SK-N-SH (cell line): ENCODE results near the gene MLLT6. TPM values are rescaled to one million over a fixed set of nuclear protein-coding genes. Genes with fewer than 3 reads are reported as not detected.

Experiments used
- CTCF ChIA-PET: fragments of 300-600, 350-600 bp; formaldehyde crosslinking; extraction: SDS; loops from one replicate; lab custom pipeline; 2021; lab: Yijun Ruan, JAX
- POLR2A ChIA-PET: fragments of 350-600 bp; sonication (Branson Sonifier 250); formaldehyde crosslinking; extraction: SDS; loops from one replicate; lab custom pipeline; 2020; ENCODE audit warnings: antibody characterized with exemption, inconsistent platforms; lab: Yijun Ruan, JAX
- DNase-seq: peaks from one replicate; pipeline ENCODE4 v3.0.0; 2012
- H2AFZ ChIP-seq: fragments of 200-600 bp; sonication (generic); 2 replicates; pipeline ENCODE4 v1.8.1; 2016; ENCODE audit warnings: antibody characterized with exemption, mild to moderate bottlenecking, low read depth
- H3F3A ChIP-seq: fragments of 200-600 bp; sonication (generic); replicated peaks from 2 replicates; pipeline ENCODE3; 2016; ENCODE audit warnings: antibody characterized with exemption, mild to moderate bottlenecking; ENCODE audit not compliant: insufficient read depth
- H3K27ac ChIP-seq, 2 experiments: fragments of 200-500 bp in 1 of 2; fragments of 200-600 bp in 1 of 2; sonication (Bioruptor generic) in 1 of 2; sonication (generic), shearing (Covaris generic) in 1 of 2; 2 replicates each; pipeline versions ENCODE4 v1.5.1 to v1.6.1; 2014 to 2016; ENCODE audit warnings: low read depth in 2 of 2, inconsistent platforms in 1 of 2, low read length in 1 of 2, mild to moderate bottlenecking in 1 of 2, mixed read lengths in 1 of 2
- H3K27me3 ChIP-seq: fragments of 200-600 bp; sonication (generic), shearing (Covaris generic); 2 replicates; pipeline ENCODE4 v1.6.1; 2016; ENCODE audit warnings: mixed run types; ENCODE audit not compliant: insufficient read depth
- H3K36me3 ChIP-seq, 2 experiments: fragments of 200-500 bp in 1 of 2; fragments of 200-600 bp in 1 of 2; sonication (Bioruptor generic) in 1 of 2; sonication (generic) in 1 of 2; replicated peaks in 1 of 2; 2 replicates each; pipeline versions ENCODE3 to v1.5.1; 2014 to 2016; ENCODE audit warnings: low read length in 1 of 2, mild to moderate bottlenecking in 1 of 2; ENCODE audit not compliant: insufficient read depth in 2 of 2, control insufficient read depth in 1 of 2
- H3K4me1 ChIP-seq, 2 experiments: fragments of 200-500 bp in 1 of 2; fragments of 200-600 bp in 1 of 2; sonication (Bioruptor generic) in 1 of 2; sonication (generic), shearing (Covaris generic) in 1 of 2; 2 replicates each; pipeline versions ENCODE4 v1.5.1 to v1.6.1; 2014 to 2016; ENCODE audit warnings: low read depth in 1 of 2, low read length in 1 of 2, mixed run types in 1 of 2; ENCODE audit not compliant: insufficient read depth in 2 of 2, control insufficient read depth in 1 of 2
- H3K4me2 ChIP-seq: fragments of 200-600 bp; sonication (generic), shearing (Covaris generic); 2 replicates; pipeline ENCODE4 v1.6.1; 2017; ENCODE audit warnings: mixed run types
- H3K4me3 ChIP-seq, 2 experiments: fragments of 200-500 bp in 1 of 2; fragments of 200-600 bp in 1 of 2; sonication (Bioruptor generic) in 1 of 2; sonication (generic), shearing (Covaris generic) in 1 of 2; 2 replicates each; pipeline versions ENCODE4 v1.5.1 to v1.8.1; 2014 to 2016; ENCODE audit warnings: low read depth in 2 of 2, inconsistent platforms in 1 of 2, low read length in 1 of 2, mild to moderate bottlenecking in 1 of 2, mixed read lengths in 1 of 2, moderate library complexity in 1 of 2
- H3K79me2 ChIP-seq: fragments of 200-600 bp; sonication (generic); 2 replicates; pipeline ENCODE4 v1.8.1; 2017; ENCODE audit warnings: mild to moderate bottlenecking; ENCODE audit not compliant: insufficient read depth
- H3K9ac ChIP-seq: fragments of 200-600 bp; sonication (generic); 2 replicates; pipeline ENCODE4 v1.6.1; 2017; ENCODE audit warnings: mixed run types
- H3K9me2 ChIP-seq: fragments of 200-600 bp; sonication (generic); 2 replicates; pipeline ENCODE4 v1.6.1; 2017; ENCODE audit warnings: mixed run types
- H3K9me3 ChIP-seq: fragments of 200-600 bp; sonication (generic); 2 replicates; pipeline ENCODE4 v1.6.1; 2017; ENCODE audit warnings: mixed run types, mild to moderate bottlenecking, moderate library complexity
- H4K20me1 ChIP-seq: fragments of 200-600 bp; sonication (generic); 2 replicates; pipeline ENCODE4 v1.6.1; 2017; ENCODE audit warnings: mild to moderate bottlenecking, mixed run types; ENCODE audit not compliant: insufficient read depth
- CHD2 ChIP-seq: fragments of 150-350 bp; IDR thresholded peaks from 2 replicates; pipeline ENCODE4 v1.6.1; 2018; ENCODE audit warnings: low read length; ENCODE audit not compliant: partially characterized antibody
- ELF1 ChIP-seq: IDR thresholded peaks from 2 replicates; pipeline ENCODE4 v1.4.0; 2012
- EP300 ChIP-seq, 2 experiments: IDR thresholded peaks; 2 replicates each; pipeline versions ENCODE4 v1.4.0 to v1.6.1; 2012; ENCODE audit warnings: borderline replicate concordance in 1 of 2, low read depth in 1 of 2, low read length in 1 of 2
- EZH2phosphoT487 ChIP-seq: fragments of 200-600 bp; sonication (generic); IDR thresholded peaks from 2 replicates; pipeline ENCODE4 v1.6.1; 2017; ENCODE audit warnings: low read depth, mixed run types, mild to moderate bottlenecking, antibody characterized with exemption, moderate library complexity, borderline replicate concordance
- FOXM1 ChIP-seq: IDR thresholded peaks from 2 replicates; pipeline ENCODE4 v1.4.0; 2012; ENCODE audit warnings: low read depth, mild to moderate bottlenecking
- IRF3 ChIP-seq: fragments of 150-350 bp; IDR thresholded peaks from 2 replicates; pipeline ENCODE4 v1.6.1; 2016; ENCODE audit warnings: mild to moderate bottlenecking, low read depth, low read length
- MAX ChIP-seq: IDR thresholded peaks from 2 replicates; pipeline ENCODE4 v1.4.0; 2012; ENCODE audit warnings: low read depth
- MXI1 ChIP-seq: IDR thresholded peaks from 2 replicates; pipeline ENCODE4 v1.6.1; 2012; ENCODE audit warnings: mild to moderate bottlenecking, low read depth, low read length, improper control_type of control experiment
- NRF1 ChIP-seq: IDR thresholded peaks from 2 replicates; pipeline ENCODE4 v1.6.1; 2012; ENCODE audit warnings: low read depth, mild to moderate bottlenecking, low read length
- POLR2AphosphoS5 ChIP-seq: IDR thresholded peaks from 2 replicates; pipeline ENCODE4 v1.6.1; 2012; ENCODE audit warnings: low read depth, low read length
- RAD21 ChIP-seq: IDR thresholded peaks from 2 replicates; pipeline ENCODE4 v1.6.1; 2012; ENCODE audit warnings: mild to moderate bottlenecking, low read length
- SMC3 ChIP-seq: IDR thresholded peaks from 2 replicates; pipeline ENCODE4 v1.6.1; 2012; ENCODE audit warnings: low read depth, low read length, improper control_type of control experiment
- USF1 ChIP-seq: IDR thresholded peaks from 2 replicates; pipeline ENCODE4 v1.4.0; 2012; ENCODE audit warnings: low read depth, borderline replicate concordance
- USF2 ChIP-seq: fragments of 150-350 bp; IDR thresholded peaks from 2 replicates; pipeline ENCODE4 v1.6.1; 2017; ENCODE audit warnings: antibody characterized with exemption, low read length, low read depth, borderline replicate concordance
- WGBS: methylation state at CpG from one replicate; pipeline ENCODE4 v1.1.6; 2017; ENCODE audit warnings: low lambda C conversion rate; 5-methylcytosine and 5-hydroxymethylcytosine counted together
- polyA plus RNA-seq, 3 experiments: library from polyadenylated mRNA; depleted of rRNA; stranded (reverse); fragments of >200 nt; gene quantifications; 2 replicates each; pipeline ENCODE4 v1.2.3, GENCODE V29; 2012

MLLT6 gene
- polyA plus RNA-seq, 1 of the 3 experiments (the other 2 are of a cell fraction): 41.5 TPM

DNA sequence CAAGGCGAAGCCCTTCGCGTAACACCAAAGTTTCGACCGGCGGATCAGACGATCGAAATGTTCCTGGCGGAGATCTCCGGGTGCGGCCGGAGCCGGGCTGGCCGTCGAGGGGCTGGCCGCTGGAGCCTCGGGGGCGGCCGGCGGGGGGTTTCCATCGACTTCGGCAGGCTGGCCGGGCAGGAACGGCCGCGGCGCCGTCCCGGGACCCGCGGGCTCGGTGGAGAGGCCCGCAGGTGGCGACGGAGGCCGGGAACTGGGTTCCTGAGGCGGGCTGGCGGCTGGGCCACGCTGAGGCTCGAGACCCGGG lies 31.4 kb upstream of the MLLT6 start:
- CTCF ChIA-PET: interaction anchor here (0.7 to 6.7 kb wide), 14 partner anchors 10 to 181 kb away, joined by 3 to 93 read pairs (median 3); partner anchors contain the start of gene CISD3
- peak overlapping the region; percentile 76; the same call in 1 of the 2 replicates for H3K9ac ChIP-seq
- WGBS: 40% methylated on average over 26 of the region's 41 CpGs
- H2AFZ ChIP-seq: peak overlapping the region; percentile 78; the same call in 1 of the 2 replicates
- H4K20me1 ChIP-seq: no peaks in the 10 kb centered on the region
- H3K9me3 ChIP-seq: no peaks in the 10 kb centered on the region
- no peaks in the 10 kb centered on the region for H3K27me3 ChIP-seq
- TF ChIP-seq FOXM1 (no peak), RAD21 (peak; percentile 13; the same call in 1 of the 2 replicates)
- peak overlapping the region; percentile 71 to 77 for H3K4me3 ChIP-seq
- no peaks in the 10 kb centered on the region for H3K36me3 ChIP-seq
- no peak overlapping the region for H3K27ac ChIP-seq
- POLR2A ChIA-PET: interaction anchor here (1.2 kb wide), 1 partner anchor 51 kb away, joined by 3 read pairs; no protein-coding TSS in a partner anchor
- peaks cover 0 to 19% of the 10 kb centered on the region in 2 experiments; a peak in 1 of 4 replicates for H3K4me1 ChIP-seq
- peaks cover 4% of the 10 kb centered on the region for H3F3A ChIP-seq
- peak overlapping the region; percentile 97 for H3K4me2 ChIP-seq
- H3K9me2 ChIP-seq: no peaks in the 10 kb centered on the region
- H3K79me2 ChIP-seq: no peaks in the 10 kb centered on the region
- peak; percentile 69 for DNase-seq

- WGBS: 0% methylated on average over 8 of the region's 85 CpGs
- H3K9me2 ChIP-seq: no peaks in the 10 kb centered on the region
- peak overlapping the region in 1 of 2 experiments; percentile 64; a peak in 2 of 4 replicates for H3K27ac ChIP-seq
- DNase-seq: peak; percentile 81
- CTCF ChIA-PET: interaction anchor here (0.7 to 6.7 kb wide), 17 partner anchors 10 to 182 kb away, joined by 3 to 93 read pairs (median 3); partner anchors contain the start of gene CISD3
- no peaks in the 10 kb centered on the region for H3K79me2 ChIP-seq
- POLR2A ChIA-PET: interaction anchor here (1.2 kb wide), 1 partner anchor 51 kb away, joined by 3 read pairs; no protein-coding TSS in a partner anchor
- H3K9ac ChIP-seq: peak overlapping the region; percentile 76
- H3K4me3 ChIP-seq: peak overlapping the region; percentile 71 to 77
- H3K4me1 ChIP-seq: peaks cover 0 to 19% of the 10 kb centered on the region in 2 experiments; a peak in 1 of 4 replicates
- H4K20me1 ChIP-seq: no peaks in the 10 kb centered on the region
- H3K27me3 ChIP-seq: no peaks in the 10 kb centered on the region
- no peaks in the 10 kb centered on the region for H3K36me3 ChIP-seq
- H3F3A ChIP-seq: peaks cover 8% of the 10 kb centered on the region
- H3K4me2 ChIP-seq: peak overlapping the region; percentile 97
- no peaks in the 10 kb centered on the region for H3K9me3 ChIP-seq
- TF ChIP-seq EZH2phosphoT487 (no peak), CHD2 (peak; percentile 6)
- H2AFZ ChIP-seq: peak overlapping the region; percentile 78; the same call in 1 of the 2 replicates
Observed at GRCh38 chr17:38674014-38674748, 30.9 kb upstream of the MLLT6 start.

DNA sequence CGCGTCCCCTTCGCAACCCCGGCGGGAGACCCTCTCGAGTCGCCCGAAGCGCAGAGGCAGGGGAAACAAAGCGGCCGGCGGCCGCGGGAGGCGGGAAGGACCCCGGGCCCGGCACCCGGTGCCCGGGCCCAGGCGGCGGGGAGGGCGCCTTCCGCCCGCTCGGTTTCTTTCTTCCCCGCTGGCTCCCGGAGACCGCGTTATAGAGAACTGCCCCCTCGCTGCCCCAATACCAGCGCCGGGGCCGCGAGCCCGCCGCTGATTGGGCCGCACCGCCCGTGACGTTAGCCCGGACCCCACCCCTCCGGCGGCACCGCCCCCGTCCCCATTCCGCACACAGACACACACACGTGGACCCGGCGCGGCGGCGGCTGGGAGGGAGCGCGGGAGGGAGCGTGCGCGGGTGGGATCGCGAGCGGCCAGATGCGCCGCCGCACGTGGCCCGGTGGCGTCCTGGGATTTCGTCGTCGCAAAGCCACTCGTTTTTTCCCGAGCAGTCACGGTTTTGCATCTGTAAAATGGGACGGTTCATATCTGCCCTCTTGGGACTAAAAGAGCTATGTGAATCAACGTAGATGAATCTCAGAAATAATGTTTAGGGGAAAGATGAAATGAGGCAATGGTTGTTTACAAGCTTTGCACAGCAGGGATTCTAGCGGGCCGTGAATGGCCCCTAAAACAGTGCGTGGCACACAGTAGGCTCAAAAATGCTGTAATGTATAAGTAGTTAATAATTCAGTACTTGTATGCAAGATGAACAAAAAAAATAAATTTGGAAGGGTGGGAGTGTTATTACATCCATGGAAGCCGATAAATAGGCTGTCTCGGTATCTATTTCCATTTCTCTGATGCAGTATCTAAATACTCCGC lies 30.1 kb upstream of the MLLT6 start, which contains the start of gene EPOP:
EPOP (minus strand) TSS at position 209 of the 867 bp plus-strand sequence. CDS start 462 bp downstream, outside the sequence.
- H3K9ac ChIP-seq: peak within 1 kb of the TSS; percentile 76
- peaks cover 8% of the 10 kb centered on the region for H3F3A ChIP-seq
- H2AFZ ChIP-seq: peak within 1 kb of the TSS; percentile 78; the same call in 1 of the 2 replicates
- H3K4me2 ChIP-seq: peak within 1 kb of the TSS; percentile 97
- no peaks in the 10 kb centered on the region for H3K27me3 ChIP-seq
- peak within 1 kb of the TSS; percentile 71 to 77 for H3K4me3 ChIP-seq
- ChIA-PET POLR2A (interaction anchor here (1.2 kb wide), 1 partner anchor 50 kb away, joined by 3 read pairs; no protein-coding TSS in a partner anchor), CTCF (interaction anchor here (0.6 to 6.7 kb wide), 11 partner anchors 11 to 138 kb away, joined by 3 to 93 read pairs (median 4); partner anchors contain the start of gene CISD3)
- H3K4me1 ChIP-seq: peaks cover 0 to 19% of the 10 kb centered on the region in 2 experiments; a peak in 1 of 4 replicates
- no peaks in the 10 kb centered on the region for H3K79me2 ChIP-seq
- no peaks in the 10 kb centered on the region for H3K36me3 ChIP-seq
- 22% methylated on average over 24 of the region's 80 CpGs for WGBS
- no peaks in the 10 kb centered on the region for H4K20me1 ChIP-seq
- no peaks in the 10 kb centered on the region for H3K9me2 ChIP-seq
- DNase-seq: peak; percentile 99
- peak within 1 kb of the TSS in 1 of 2 experiments; percentile 64; a peak in 2 of 4 replicates for H3K27ac ChIP-seq
- no peaks in the 10 kb centered on the region for H3K9me3 ChIP-seq
- no peak for TF ChIP-seq IRF3
- no peak for TF ChIP-seq CHD2
- no peak for TF ChIP-seq ELF1
- TF ChIP-seq NRF1: peak; percentile 52
- TF ChIP-seq EP300 (IDR thresholded peaks at IDR 0.05; ENCODE audit: borderline replicate concordance in 1 of 2, low read depth in 1 of 2, low read length in 1 of 2): no peak
- TF ChIP-seq MXI1: peak; percentile 99
- TF ChIP-seq USF1: peak; percentile 50; the same call in 1 of the 2 replicates
- TF ChIP-seq USF2: no peak
- TF ChIP-seq MAX: peak; percentile 98
- TF ChIP-seq POLR2AphosphoS5: peak; percentile 52; the same call in 1 of the 2 replicates
- no peak for TF ChIP-seq SMC3
